AML-193 (cell line): ENCODE measurements around the gene DNM2.

Experiments
- DNase-seq, 2 experiments: peaks; one replicate each; lab custom pipeline; 2025; lab: John Stamatoyannopoulos, UW

Gene DNM2

GRCh38 chr19:10815969-10816644, 98.2 kb downstream of the DNM2 start:
- DNase-seq: no peak

- DNase-seq: no peak
Observed at GRCh38 chr19:10816691-10817090, 98.8 kb downstream of the DNM2 start.

GRCh38 chr19:10817291-10818038, 99.6 kb downstream of the DNM2 start:
- DNase-seq: no peak

- DNase-seq: no peak
Observed at GRCh38 chr19:10818301-10819123, 100.6 kb downstream of the DNM2 start.

GRCh38 chr19:10819124-10820060, 101.5 kb downstream of the DNM2 start:
- DNase-seq: no peak

- DNase-seq: no peak
Observed at GRCh38 chr19:10820173-10820572, 102.3 kb downstream of the DNM2 start.

- no peak for DNase-seq
Observed at GRCh38 chr19:10823690-10824089, 105.8 kb downstream of the DNM2 start.

- no peak for DNase-seq
Observed at GRCh38 chr19:10826231-10826630, 108.4 kb downstream of the DNM2 start.

GRCh38 chr19:10826846-10827245, 109.0 kb downstream of the DNM2 start:
- DNase-seq: no peak

- DNase-seq: no peak
Observed at GRCh38 chr19:10828981-10829821, 111.3 kb downstream of the DNM2 start.

GRCh38 chr19:10829967-10830366, 112.1 kb downstream of the DNM2 start:
- no peak for DNase-seq

GRCh38 chr19:10830370-10830769, 112.5 kb downstream of the DNM2 start:
- DNase-seq: no peak

GRCh38 chr19:10830931-10831779, 113.3 kb downstream of the DNM2 start:
- DNase-seq: no peak

- no peak for DNase-seq
Observed at GRCh38 chr19:10831987-10832938, 114.4 kb downstream of the DNM2 start.

- DNase-seq: no peak
Observed at GRCh38 chr19:10832939-10833296, 115.0 kb downstream of the DNM2 start.

- DNase-seq: no peak
Observed at GRCh38 chr19:10835089-10835753, 117.3 kb downstream of the DNM2 start.

- peak; percentile 94 to 96 for DNase-seq
Observed at GRCh38 chr19:10835754-10836478, 118.0 kb downstream of the DNM2 start, which contains the start of gene TMED1. TMED1 (minus strand) TSS chr19:10836212; CDS start chr19:10836191, 21 bp downstream.
